C4-2B (cell line): ENCODE data around the gene ECSCR.

ENCODE experiments used
- CTCF ChIP-seq: fragments of 450-650 bp; conservative IDR thresholded peaks from 2 replicates; pipeline ENCODE4 v1.5.1; 2017; ENCODE audit warnings: mild to moderate bottlenecking
- ZFX ChIP-seq: fragments of 450-650 bp; IDR thresholded peaks from 2 replicates; pipeline ENCODE4 v1.6.1; 2017

DNA sequence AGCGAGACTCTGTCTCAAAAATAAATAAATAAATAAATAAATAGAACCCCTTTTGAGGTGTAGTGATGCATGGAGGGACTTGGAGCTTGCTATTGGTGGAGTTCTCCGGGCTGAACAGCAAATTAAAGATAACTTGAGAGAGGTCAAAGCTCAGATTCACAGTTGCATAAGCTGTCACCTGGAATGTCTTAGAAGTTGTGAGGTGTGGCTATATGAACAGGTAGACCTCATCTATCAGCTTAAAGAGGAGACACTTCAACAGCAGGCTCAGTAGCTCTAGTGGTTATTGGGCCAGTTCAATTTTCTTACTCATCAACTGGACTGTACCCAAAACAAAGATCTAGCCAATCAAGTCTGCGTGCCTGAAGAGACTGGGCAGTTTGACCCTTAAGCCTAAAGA lies 31.7 kb upstream of the ECSCR start:
- TF ChIP-seq CTCF: no peak
- TF ChIP-seq ZFX: no peak
